Central memory CD8-positive, alpha-beta T cell (primary cell): ENCODE measurements around the gene RPRD1B.

Source experiments
- ATAC-seq: fragments of 150-1000 bp; cut with Tn5 transposase; replicated peaks from 2 replicates; pipeline ENCODE4 v1.10.0; 2022; ENCODE audit warnings: mild to moderate bottlenecking, moderate FRiP score, moderate number of reproducible peaks; ENCODE audit not compliant: poor library complexity, severe bottlenecking; ENCODE audit errors: extremely low read depth
- DNase-seq, 2 donors: peaks; one replicate each; pipeline ENCODE4 v3.0.0; 2021; ENCODE audit warnings: low spot score in 2 of 2
- H3K27ac Mint-ChIP-seq: one replicate; pipeline ENCODE4 v1.8.0; 2022; ENCODE audit warnings: low read depth, mild to moderate bottlenecking, moderate library complexity, mixed read lengths
- H3K27me3 Mint-ChIP-seq: one replicate; pipeline ENCODE4 v1.8.0; 2022; ENCODE audit warnings: mixed read lengths
- H3K36me3 Mint-ChIP-seq: one replicate; pipeline ENCODE4 v1.8.0; 2022; ENCODE audit warnings: mild to moderate bottlenecking, moderate library complexity, mixed read lengths; ENCODE audit not compliant: insufficient read depth
- H3K4me1 Mint-ChIP-seq: one replicate; pipeline ENCODE4 v1.8.0; 2022; ENCODE audit warnings: mixed read lengths
- H3K4me3 Mint-ChIP-seq: one replicate; pipeline ENCODE4 v1.8.0; 2022; ENCODE audit warnings: mild to moderate bottlenecking, moderate library complexity, mixed read lengths
- H3K9me3 Mint-ChIP-seq: one replicate; pipeline ENCODE4 v1.8.0; 2022; ENCODE audit warnings: mixed read lengths

The RPRD1B gene

GRCh38 chr20:38129893-38130609 lies 96.5 kb downstream of the RPRD1B start:
- DNase-seq (no peak), ATAC-seq (no peak)
- H3K36me3 Mint-ChIP-seq = no peaks in the 10 kb centered on the region
- H3K9me3 Mint-ChIP-seq = no peaks in the 10 kb centered on the region
- H3K4me3 Mint-ChIP-seq = no peak overlapping the region
- H3K27ac Mint-ChIP-seq = no peak overlapping the region
- peaks cover 9% of the 10 kb centered on the region for H3K27me3 Mint-ChIP-seq
- peaks cover 6% of the 10 kb centered on the region for H3K4me1 Mint-ChIP-seq

DNA sequence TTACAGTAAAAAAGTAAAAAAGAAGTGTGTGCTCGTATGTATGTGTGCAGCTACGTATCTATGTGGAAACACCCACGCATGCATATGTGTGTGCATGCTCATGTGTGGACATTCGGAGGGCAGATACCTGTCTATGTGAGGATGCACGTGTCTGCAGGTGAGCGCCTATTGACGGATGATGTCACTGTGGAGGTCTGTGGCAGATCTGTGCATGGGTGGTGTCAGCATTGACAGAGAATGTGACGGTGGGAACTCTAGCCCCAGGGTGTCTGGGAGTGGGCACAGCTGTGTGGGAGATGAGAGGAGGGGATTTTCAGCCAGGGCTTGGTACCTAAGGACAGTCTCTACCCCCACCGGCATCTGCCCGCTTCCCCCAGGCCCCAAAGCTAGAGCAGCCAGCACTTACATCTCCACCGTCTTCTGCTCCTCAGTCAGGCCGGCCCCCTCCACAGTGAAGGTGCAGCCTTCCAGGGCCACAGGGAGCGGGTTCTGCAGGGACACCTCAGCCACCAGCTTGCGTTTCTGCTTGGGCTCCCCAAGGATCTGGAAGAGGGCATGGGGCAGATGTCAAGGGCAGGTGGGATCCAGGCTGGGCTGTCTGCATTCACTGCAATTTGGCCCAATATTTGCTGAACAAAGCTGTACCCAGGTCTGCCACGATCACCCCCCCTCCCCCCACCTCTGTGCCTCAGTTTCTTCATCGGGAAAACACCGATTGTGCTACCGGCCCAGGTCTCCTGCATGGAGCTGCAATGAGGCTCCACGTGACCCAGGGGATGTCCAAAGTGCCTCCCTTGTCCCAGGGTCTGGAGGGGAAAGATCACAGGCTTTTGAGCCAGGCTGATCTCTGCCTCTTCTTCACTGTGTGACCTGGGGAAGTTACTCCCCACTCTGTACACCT lies 97.4 kb downstream of the RPRD1B start:
- Mint-ChIP-seq H3K36me3 (no peaks in the 10 kb centered on the region), H3K9me3 (no peaks in the 10 kb centered on the region), H3K4me1 (peaks cover 6% of the 10 kb centered on the region), H3K27ac (no peak overlapping the region), H3K4me3 (no peak overlapping the region), H3K27me3 (peaks cover 9% of the 10 kb centered on the region)
- DNase-seq = no peak
- ATAC-seq = no peak

DNA sequence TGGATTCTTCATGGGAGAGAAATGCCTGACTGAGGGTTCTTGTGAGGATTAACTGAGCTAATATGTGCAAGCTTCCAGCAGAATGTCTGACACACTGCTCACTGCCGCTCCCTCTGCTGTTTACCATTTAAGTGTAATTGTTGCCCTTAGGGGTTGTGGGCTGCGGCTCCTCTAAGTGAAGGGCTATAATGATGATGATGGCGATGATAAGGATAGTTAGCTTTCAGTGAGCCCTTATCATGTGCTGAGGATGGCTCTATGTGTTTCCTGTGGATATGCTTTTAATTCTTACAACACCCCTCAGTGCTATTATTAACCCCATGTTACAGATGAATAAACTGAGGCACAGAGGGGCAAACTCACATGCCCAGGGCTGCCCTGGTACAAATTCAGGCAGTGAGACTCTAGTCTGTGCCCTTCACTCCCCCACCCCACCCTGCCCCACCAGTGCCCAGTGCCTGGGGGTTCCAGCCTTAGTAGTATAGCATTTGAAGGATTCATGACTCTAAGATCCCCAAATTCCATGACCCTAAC lies 98.1 kb downstream of the RPRD1B start:
- no peak overlapping the region for H3K4me3 Mint-ChIP-seq
- DNase-seq = no peak
- H3K4me1 Mint-ChIP-seq = peaks cover 6% of the 10 kb centered on the region
- no peak overlapping the region for H3K27ac Mint-ChIP-seq
- ATAC-seq = no peak
- H3K27me3 Mint-ChIP-seq = peaks cover 9% of the 10 kb centered on the region
- H3K36me3 Mint-ChIP-seq = no peaks in the 10 kb centered on the region
- no peaks in the 10 kb centered on the region for H3K9me3 Mint-ChIP-seq

DNA sequence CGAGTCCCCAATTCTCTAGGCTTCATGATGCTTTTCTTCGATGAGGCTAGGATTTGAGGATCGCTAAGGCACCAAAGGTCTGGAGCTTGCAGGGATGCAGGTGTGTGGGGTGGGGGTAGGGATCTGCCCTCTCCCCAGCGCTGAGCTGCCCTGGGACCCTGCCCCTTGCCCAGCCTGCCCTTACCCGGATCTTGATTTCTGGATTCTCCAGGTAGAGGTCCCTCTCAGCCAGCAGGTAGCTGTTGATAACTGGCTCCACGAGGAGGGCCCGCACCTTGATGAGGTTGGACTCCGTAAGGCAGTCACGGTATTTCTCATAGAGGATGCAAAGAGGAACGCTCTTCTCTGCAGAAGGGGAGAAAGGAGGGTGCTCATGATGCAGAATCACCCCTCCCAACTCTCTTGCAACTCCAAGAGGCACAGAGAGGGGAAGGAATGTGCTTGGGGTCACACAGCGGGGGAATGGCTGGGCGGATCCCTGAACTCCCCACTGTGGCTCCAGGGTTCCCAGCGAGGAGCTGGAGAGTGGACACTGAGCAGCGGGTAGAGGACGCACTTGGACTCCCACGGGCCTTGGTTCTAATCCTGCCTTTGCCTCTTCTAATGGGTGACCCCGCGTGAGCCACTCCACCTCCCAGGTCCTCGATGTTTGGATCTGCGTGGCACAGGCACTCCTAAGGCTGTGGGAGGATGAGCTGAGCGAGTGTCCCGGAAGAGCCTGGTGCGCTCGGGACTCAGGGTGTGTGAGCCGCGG lies 98.8 kb downstream of the RPRD1B start:
- H3K4me1 Mint-ChIP-seq = peaks cover 6% of the 10 kb centered on the region
- no peak for ATAC-seq
- peaks cover 9% of the 10 kb centered on the region for H3K27me3 Mint-ChIP-seq
- no peak overlapping the region for H3K27ac Mint-ChIP-seq
- H3K36me3 Mint-ChIP-seq = no peaks in the 10 kb centered on the region
- no peak overlapping the region for H3K4me3 Mint-ChIP-seq
- DNase-seq = no peak
- H3K9me3 Mint-ChIP-seq = no peaks in the 10 kb centered on the region

GRCh38 chr20:38132910-38133501 lies 99.5 kb downstream of the RPRD1B start:
- H3K4me3 Mint-ChIP-seq = no peak overlapping the region
- ATAC-seq = no peak
- DNase-seq = no peak
- no peak overlapping the region for H3K27ac Mint-ChIP-seq
- H3K4me1 Mint-ChIP-seq = peaks cover 6% of the 10 kb centered on the region
- peaks cover 9% of the 10 kb centered on the region for H3K27me3 Mint-ChIP-seq
- no peaks in the 10 kb centered on the region for H3K9me3 Mint-ChIP-seq
- no peaks in the 10 kb centered on the region for H3K36me3 Mint-ChIP-seq

- H3K4me3 Mint-ChIP-seq = no peak overlapping the region
- no peak for ATAC-seq
- H3K36me3 Mint-ChIP-seq = no peaks in the 10 kb centered on the region
- peaks cover 9% of the 10 kb centered on the region for H3K27me3 Mint-ChIP-seq
- H3K9me3 Mint-ChIP-seq = no peaks in the 10 kb centered on the region
- no peak overlapping the region for H3K27ac Mint-ChIP-seq
- DNase-seq = no peak
- peaks cover 6% of the 10 kb centered on the region for H3K4me1 Mint-ChIP-seq
Measured at GRCh38 chr20:38133680-38134426, 100.3 kb downstream of the RPRD1B start.

GRCh38 chr20:38134427-38135270 lies 101.1 kb downstream of the RPRD1B start:
- Mint-ChIP-seq H3K9me3 (no peaks in the 10 kb centered on the region), H3K4me1 (peaks cover 6% of the 10 kb centered on the region), H3K27me3 (peaks cover 9% of the 10 kb centered on the region), H3K36me3 (no peaks in the 10 kb centered on the region), H3K27ac (no peak overlapping the region), H3K4me3 (no peak overlapping the region)
- ATAC-seq (no peak), DNase-seq (no peak)

DNA sequence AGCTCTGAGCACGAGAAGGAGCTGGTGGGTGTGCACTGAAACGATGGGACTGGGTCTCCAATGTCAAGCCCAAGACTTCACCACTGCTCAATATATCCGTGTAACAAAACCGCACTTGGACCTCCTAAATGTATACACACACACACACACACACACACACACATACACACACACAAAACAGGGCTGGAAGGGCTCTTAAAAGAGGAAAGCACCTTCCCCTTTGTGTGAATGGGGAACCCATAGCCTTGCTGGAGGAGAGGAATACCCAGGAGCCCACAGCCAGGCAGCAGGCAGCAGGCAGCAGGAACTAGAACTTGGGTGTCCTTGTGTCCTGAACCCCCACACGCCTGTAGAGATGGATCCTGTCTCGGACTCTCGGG lies 101.7 kb downstream of the RPRD1B start:
- no peak overlapping the region for H3K4me3 Mint-ChIP-seq

DNA sequence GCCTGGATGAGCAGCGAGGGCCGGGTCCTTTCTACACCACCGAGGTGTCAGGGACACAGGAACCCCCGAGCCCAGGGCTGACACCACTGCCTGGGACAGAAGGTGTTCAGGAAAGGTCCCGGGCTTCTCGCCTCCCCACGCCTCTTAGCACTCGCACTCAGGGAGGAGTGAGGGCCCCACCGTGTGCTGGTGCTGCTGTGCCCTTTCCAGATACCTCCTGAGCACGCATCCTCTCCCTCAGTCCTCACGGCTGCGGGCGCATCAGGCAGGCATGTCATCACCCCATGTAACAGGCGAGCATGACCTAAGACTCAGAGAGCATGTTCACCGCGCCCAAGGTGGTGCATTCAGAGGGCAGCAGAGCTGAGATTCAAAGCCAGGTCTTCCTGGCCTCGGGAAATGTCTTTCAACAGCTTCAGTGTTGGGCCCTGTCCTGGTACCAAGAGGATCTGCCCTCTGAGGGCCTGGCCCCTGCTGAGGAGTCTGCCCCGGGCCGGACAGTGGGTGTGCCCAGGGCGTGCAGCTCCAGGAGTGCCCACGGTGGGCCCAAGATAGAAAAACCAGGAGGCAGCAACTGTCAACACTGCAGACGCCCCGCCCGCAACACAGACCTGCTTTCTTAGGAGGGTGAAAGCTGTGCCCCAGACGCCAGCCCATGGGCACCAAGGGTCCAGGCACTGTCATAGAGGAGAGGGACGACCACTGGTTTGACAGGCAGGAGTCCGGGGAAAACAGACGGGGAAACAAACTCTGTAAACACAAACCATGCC lies 102.3 kb downstream of the RPRD1B start:
- no peak for ATAC-seq
- peaks cover 6% of the 10 kb centered on the region for H3K4me1 Mint-ChIP-seq
- H3K27ac Mint-ChIP-seq = no peak overlapping the region
- H3K36me3 Mint-ChIP-seq = no peaks in the 10 kb centered on the region
- H3K4me3 Mint-ChIP-seq = no peak overlapping the region
- DNase-seq = no peak
- H3K27me3 Mint-ChIP-seq = peaks cover 9% of the 10 kb centered on the region
- H3K9me3 Mint-ChIP-seq = no peaks in the 10 kb centered on the region

More for the DNA sequence above, 101.7 kb downstream of the RPRD1B start:
- Mint-ChIP-seq H3K9me3 (no peaks in the 10 kb centered on the region), H3K4me1 (peaks cover 6% of the 10 kb centered on the region), H3K36me3 (no peaks in the 10 kb centered on the region), H3K27ac (no peak overlapping the region), H3K27me3 (peaks cover 9% of the 10 kb centered on the region)
- ATAC-seq (no peak), DNase-seq (no peak)

GRCh38 chr20:38136421-38137245 lies 103.1 kb downstream of the RPRD1B start:
- Mint-ChIP-seq H3K4me1 (peaks cover 6% of the 10 kb centered on the region), H3K27ac (no peak overlapping the region), H3K27me3 (peaks cover 9% of the 10 kb centered on the region), H3K4me3 (no peak overlapping the region), H3K9me3 (no peaks in the 10 kb centered on the region), H3K36me3 (no peaks in the 10 kb centered on the region)
- no peak for ATAC-seq
- DNase-seq = no peak
